Adrenal gland (tissue), 12 donors: Measurements from ENCODE around the gene MAST2. TPM values are rescaled to one million over a fixed set of nuclear protein-coding genes. Genes with fewer than 3 reads are reported as not detected.

ENCODE experiments used
- DNase-seq, 7 donors: peaks; one replicate each; pipeline ENCODE4 v3.0.0-alpha.2; 2019 to 2020
- H3K27ac ChIP-seq, 5 donors: fragments of 200-600 bp; sonication (generic) in 4 of 5; 1 replicate in 3 of 5; 2 replicates in 2 of 5; pipeline versions ENCODE4 v1.5.1 to v1.8.0; 2016 to 2020; ENCODE audit warnings: mild to moderate bottlenecking in 1 of 5
- H3K27me3 ChIP-seq: fragments of 200-600 bp; 2 replicates; pipeline ENCODE4 v1.8.0; 2021
- H3K36me3 ChIP-seq, 2 donors: fragments of 200-600 bp; replicated peaks in 1 of 2; 1 replicate in 1 of 2; 2 replicates in 1 of 2; pipeline versions ENCODE4 v1.5.1 to v1.8.0; 2018 to 2022
- H3K4me1 ChIP-seq, 2 donors: fragments of 200-600 bp; replicated peaks in 1 of 2; 1 replicate in 1 of 2; 2 replicates in 1 of 2; pipeline versions ENCODE4 v1.5.1 to v1.8.0; 2018 to 2021
- H3K4me3 ChIP-seq, 4 donors: fragments of 200-600 bp; sonication (generic) in 3 of 4; one replicate each; pipeline ENCODE4 v1.5.1; 2016 to 2018
- H3K9me3 ChIP-seq, 3 donors: fragments of 200-600 bp; sonication (generic) in 1 of 3; replicated peaks in 1 of 3; 1 replicate in 2 of 3; 2 replicates in 1 of 3; pipeline versions ENCODE4 v1.5.1 to v1.8.0; 2016 to 2021
- CTCF ChIP-seq, 6 experiments: fragments of 450-650 bp in 4 of 6; fragments of 200-600 bp in 2 of 6; sonication (generic) in 1 of 6; IDR thresholded peaks; 1 replicate in 5 of 6; 2 replicates in 1 of 6; pipeline versions ENCODE4 v1.5.1 to v1.8.0; 2016 to 2021; ENCODE audit warnings: antibody characterized with exemption in 6 of 6, mild to moderate bottlenecking in 2 of 6, moderate library complexity in 1 of 6
- POLR2A ChIP-seq, 2 donors: fragments of 450-650 bp; IDR thresholded peaks; one replicate each; pipeline ENCODE4 v1.6.1; 2017; ENCODE audit warnings: antibody characterized with exemption in 2 of 2, mild to moderate bottlenecking in 2 of 2, moderate library complexity in 1 of 2
- WGBS, 4 donors: extraction: QIAGEN DNeasy Blood & Tissue Kit in 2 of 4; methylation state at CpG; one replicate each; pipeline versions ENCODE4 v1.1.5 to v1.1.7; 2013 to 2017; 5-methylcytosine and 5-hydroxymethylcytosine counted together
- intact Hi-C, 2 donors: fragments of 100-400 bp; cut with DNase I; formaldehyde crosslinking; loops; one replicate each; pipeline versions ENCODE4 v1.14.1 to v1.15.0; 2022 to 2023
- polyA plus RNA-seq, 3 donors: library from polyadenylated mRNA; stranded (reverse); fragments of 200-250 nt in 2 of 3; fragments of 350-450 nt in 1 of 3; fragmentation: Illumina TruSeq in 1 of 3; extraction: RNeasy Lipid Tissue Mini Kit (QIAGEN cat#74804) in 1 of 3; gene quantifications; one replicate each; pipeline ENCODE4 v1.2.3, GENCODE V29; 2013 to 2014
- total RNA-seq, 9 donors: library from RNA; depleted of rRNA in 4 of 9; stranded (reverse); fragments of >200 nt in 4 of 9; fragments of 120-200 nt in 1 of 9; fragmentation: NEBNext Ultra II Directional in 1 of 9; extraction: Animal tissue kit (Norgen Biotek cat#: 25700) in 1 of 9; gene quantifications; one replicate each; pipeline versions ENCODE4 v1.1.0 to v1.2.4, GENCODE V29; 2013 to 2023
- donor health status: healthy with polysubstance abuse.
- donor health status: Bipolar disorder and iron deficiency.
- donor health status: DM: yes; HTN: yes; CAD: no.
- donor health status: DM: no; HTN: no; CAD: no.
- donor health status: DM: no; HTN: no; CAD: no.
- donor health status: DM: yes; HTN: yes; CAD: no.

Gene MAST2
- total and polyA plus RNA-seq, 12 donors: 18.1 to 38.5 (median 23.5) TPM

DNA sequence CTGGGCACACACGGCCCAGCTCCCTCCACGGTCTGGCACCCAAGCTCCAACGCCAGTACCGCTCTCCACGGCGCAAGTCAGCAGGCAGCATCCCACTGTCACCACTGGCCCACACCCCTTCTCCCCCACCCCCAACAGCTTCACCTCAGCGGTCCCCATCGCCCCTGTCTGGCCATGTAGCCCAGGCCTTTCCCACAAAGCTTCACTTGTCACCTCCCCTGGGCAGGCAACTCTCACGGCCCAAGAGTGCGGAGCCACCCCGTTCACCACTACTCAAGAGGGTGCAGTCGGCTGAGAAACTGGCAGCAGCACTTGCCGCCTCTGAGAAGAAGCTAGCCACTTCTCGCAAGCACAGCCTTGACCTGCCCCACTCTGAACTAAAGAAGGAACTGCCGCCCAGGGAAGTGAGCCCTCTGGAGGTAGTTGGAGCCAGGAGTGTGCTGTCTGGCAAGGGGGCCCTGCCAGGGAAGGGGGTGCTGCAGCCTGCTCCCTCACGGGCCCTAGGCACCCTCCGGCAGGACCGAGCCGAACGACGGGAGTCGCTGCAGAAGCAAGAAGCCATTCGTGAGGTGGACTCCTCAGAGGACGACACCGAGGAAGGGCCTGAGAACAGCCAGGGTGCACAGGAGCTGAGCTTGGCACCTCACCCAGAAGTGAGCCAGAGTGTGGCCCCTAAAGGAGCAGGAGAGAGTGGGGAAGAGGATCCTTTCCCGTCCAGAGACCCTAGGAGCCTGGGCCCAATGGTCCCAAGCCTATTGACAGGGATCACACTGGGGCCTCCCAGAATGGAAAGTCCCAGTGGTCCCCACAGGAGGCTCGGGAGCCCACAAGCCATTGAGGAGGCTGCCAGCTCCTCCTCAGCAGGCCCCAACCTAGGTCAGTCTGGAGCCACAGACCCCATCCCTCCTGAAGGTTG is 231.4 kb downstream of the MAST2 start:
- peaks cover 0 to 6% of the 10 kb centered on the region in 2 donors for H3K36me3 ChIP-seq
- H3K4me1 ChIP-seq: peaks cover under 1 to 7% of the 10 kb centered on the region in 2 donors

GRCh38 chr1:46036894-46037839 is 233.8 kb downstream of the MAST2 start:
- H3K36me3 ChIP-seq: no peaks in the 10 kb centered on the region
- 30 to 42% (median 34%) methylated on average over 6 to 11 of the region's 11 CpGs for WGBS, 4 donors
- intact Hi-C loops: loop anchor here (2.0 to 5.0 kb wide), 3 partner anchors 95 to 144 kb away; partner anchors contain the start of gene PIK3R3 (in 1 of the 2)
- H3K27me3 ChIP-seq: no peaks in the 10 kb centered on the region
- H3K27ac ChIP-seq: no peak overlapping the region
- peaks cover 13 to 25% of the 10 kb centered on the region in 2 donors for H3K4me1 ChIP-seq
- peak; percentile 78 to 97 (median 90) for DNase-seq
- TF ChIP-seq CTCF (IDR thresholded peaks at IDR 0.05): peak; percentile 95 to 99 (median 98)
- no peak for TF ChIP-seq POLR2A (IDR thresholded peaks at IDR 0.05)
- no peak overlapping the region for H3K4me3 ChIP-seq
- H3K9me3 ChIP-seq: no peaks in the 10 kb centered on the region

More for the DNA sequence above, 231.4 kb downstream of the MAST2 start:
- 76 to 88% (median 81%) methylated on average over 9 to 27 of the region's 27 CpGs for WGBS, 4 donors
- intact Hi-C loops: loop anchor here in 1 of 2 donors (5.0 kb wide), 1 partner anchor 97 kb away; the partner anchor contains the start of gene PIK3R3
- peak in 1 of 7 donors; percentile 60 for DNase-seq
- no peaks in the 10 kb centered on the region for H3K27me3 ChIP-seq
- no peak for TF ChIP-seq CTCF (IDR thresholded peaks at IDR 0.05)
- no peak for TF ChIP-seq POLR2A (IDR thresholded peaks at IDR 0.05)
- no peak overlapping the region for H3K27ac ChIP-seq
- no peak overlapping the region for H3K4me3 ChIP-seq
- no peaks in the 10 kb centered on the region for H3K9me3 ChIP-seq

- no peak overlapping the region for H3K4me3 ChIP-seq
- DNase-seq: peak in 6 of 7 donors; percentile 47 to 80 (median 66)
- intact Hi-C loops: loop anchor here in 1 of 2 donors (5.0 kb wide), 1 partner anchor 93 kb away; the partner anchor contains the start of gene PIK3R3
- no peaks in the 10 kb centered on the region for H3K36me3 ChIP-seq
- H3K9me3 ChIP-seq: no peaks in the 10 kb centered on the region
- 31 to 44% (median 42%) methylated on average over 4 of the region's 4 CpGs for WGBS, 4 donors
- peaks cover 16 to 28% of the 10 kb centered on the region in 2 donors for H3K4me1 ChIP-seq
- TF ChIP-seq CTCF (IDR thresholded peaks at IDR 0.05) (no peak), POLR2A (IDR thresholded peaks at IDR 0.05) (no peak)
- H3K27ac ChIP-seq: peak overlapping the region in 2 of 5 donors; percentile 23 to 43
- H3K27me3 ChIP-seq: no peaks in the 10 kb centered on the region
Measured at GRCh38 chr1:46039571-46040052, 236.2 kb downstream of the MAST2 start.
